Pulmonary artery endothelial cell (primary cell): ENCODE results near the gene TTLL6. TPM values are rescaled to one million over a fixed set of nuclear protein-coding genes. Genes with fewer than 3 reads are reported as not detected.
"Not testable (repeated sequence)": the region's sequence is repeated elsewhere in the genome, so short reads cannot be mapped to it uniquely, and the experiment has no call there.

Source experiments
- DNase-seq: peaks from one replicate; pipeline ENCODE4 v3.0.0-alpha.2; 2011; ENCODE audit warnings: low read depth, low spot score
- total RNA-seq: library from RNA; depleted of rRNA; stranded (reverse); fragments of >200 nt; gene quantifications from 2 replicates; pipeline ENCODE4 v1.2.3, GENCODE V29; 2014

The TTLL6 gene
- total RNA-seq, 1 donor from 2014 or later, result not detected

DNA sequence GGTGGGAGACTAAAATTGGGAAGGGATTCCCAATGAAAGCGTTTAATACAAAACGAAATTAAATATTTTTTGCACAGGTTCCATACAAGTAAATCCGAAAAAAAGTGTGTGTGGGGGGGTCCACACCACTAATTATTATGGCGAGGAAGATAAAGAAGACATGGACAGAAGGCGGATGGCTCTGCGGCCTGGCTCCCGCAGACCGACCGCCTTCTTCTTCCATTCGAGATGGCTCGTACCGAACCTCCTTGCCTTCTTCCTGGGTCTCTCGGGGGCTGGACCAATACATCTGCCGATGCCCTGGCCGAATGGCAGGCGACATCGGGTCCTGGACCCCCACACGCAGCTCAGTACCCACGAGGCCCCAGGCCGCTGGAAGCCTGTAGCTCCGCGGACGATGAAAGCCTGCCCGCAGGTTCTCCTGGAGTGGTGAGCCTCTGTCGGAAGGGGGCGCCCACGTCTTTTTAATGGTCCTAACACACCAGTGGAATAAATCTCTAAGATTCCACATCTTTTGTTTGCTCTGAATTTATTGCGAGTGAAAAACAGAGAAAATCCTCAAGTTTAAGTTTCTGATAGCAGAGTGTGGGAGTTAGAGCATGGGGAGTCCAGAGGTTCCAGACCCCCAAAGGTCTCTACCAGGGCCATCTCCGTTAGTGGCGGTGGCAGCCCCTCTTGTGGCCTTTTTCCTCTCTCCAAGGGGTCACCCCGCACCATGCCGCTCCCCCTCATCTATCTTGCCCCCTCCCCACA, 92.6 kb downstream of the TTLL6 start:
- peak; percentile 27 for DNase-seq

DNA sequence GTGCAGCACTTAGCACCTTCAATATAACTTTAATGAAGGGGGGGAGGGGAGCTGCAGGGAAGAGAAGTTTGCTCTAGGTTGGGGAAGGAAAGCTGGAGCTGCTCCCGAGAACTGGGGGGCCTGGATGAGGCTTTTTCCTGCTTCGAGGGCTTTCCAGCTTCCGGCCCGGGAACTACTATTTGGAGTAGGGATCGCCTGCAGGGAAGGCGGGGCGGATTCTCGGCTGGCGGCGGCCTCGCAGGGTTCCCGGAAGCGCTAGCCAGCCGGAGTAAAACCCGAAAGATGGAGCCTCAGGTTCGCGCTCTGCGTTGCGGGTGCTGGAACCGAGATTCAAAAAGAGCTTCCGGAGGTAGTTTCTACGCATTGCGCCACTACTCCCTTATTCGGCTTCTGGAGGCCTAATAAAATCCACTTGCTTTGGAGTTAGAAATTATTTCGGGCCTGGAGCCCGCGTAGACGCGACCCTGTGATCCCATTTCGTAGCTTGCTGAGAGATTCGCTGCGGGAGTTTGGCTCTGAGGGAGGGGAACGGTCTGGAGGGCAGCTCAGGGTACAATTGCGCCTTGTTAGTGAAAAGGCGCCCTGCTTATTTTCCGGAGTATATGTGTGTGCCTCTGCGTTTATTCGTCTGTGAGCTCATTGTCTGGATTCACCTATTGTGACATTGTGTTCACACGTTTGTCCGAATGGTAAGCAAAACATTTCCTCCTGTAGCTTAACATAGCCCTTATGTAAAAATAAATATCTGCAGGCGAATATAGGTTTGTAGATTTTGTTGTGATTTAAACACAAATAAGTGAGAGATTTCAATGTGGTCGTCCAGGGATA, 93.4 kb downstream of the TTLL6 start:
- no peak for DNase-seq

DNA sequence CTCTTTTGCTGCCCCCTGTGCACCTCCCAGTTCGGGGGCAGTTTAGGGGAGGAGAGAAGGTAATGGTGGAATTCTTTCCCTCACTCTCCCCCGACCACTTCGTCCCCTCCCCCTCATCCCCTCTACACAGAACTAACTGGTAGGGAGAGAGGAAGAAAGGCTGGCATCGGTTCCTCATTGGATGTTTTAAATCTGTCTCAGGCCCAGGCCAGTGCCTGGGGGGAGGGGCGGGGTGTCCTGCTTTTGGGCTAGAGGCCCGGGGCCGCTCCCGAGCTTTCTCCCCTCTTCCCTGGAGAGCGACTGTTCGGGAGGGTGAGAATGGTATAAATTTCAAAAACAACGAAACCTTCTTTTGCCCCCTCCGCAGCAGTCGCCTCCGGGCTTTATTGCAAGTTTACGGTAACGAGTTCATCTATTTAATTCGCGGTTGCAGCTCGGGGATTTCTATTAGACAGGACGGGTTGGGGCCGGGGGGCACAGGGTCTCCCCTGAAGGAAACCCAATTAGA, 94.1 kb downstream of the TTLL6 start, which contains the start of gene PRAC2:
PRAC2 (plus strand) TSS at position 271 of the 508 bp plus-strand sequence. CDS start 1,226 bp downstream, outside the sequence.
- no peak for DNase-seq

DNA sequence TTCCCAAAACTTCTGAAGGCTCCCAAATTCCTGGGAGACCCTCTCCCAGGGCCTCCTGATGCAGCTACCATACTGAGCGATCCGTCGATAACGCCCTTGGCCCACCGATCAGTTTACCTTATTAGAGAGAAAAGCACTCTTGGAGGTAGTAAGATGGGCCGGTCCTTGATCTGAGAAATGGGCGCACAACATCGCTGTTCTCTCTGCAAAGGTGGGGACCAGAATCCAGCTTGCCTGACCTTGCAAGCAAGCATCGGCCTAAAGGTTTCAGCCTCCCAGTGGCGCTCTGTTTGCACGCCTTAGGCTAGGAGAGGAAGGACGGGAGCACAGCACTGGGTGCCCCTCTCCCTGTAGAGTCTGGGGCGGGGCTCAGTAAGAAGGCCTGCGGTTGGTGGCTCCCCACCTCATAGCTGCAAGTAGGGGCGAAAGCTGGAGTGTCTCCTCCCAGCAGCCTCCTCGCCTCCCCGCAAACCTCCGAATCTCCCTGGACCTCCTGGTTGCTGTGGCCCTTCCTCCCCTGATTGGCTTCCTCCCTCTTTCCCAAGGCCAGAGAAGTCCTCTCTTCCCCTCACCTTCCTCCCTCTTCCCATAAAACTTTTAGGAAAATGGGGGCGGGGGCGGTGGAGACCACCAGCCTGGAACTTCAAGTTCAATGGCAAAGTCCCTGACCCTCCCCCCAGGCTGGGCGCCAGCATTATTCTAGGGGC, 94.7 kb downstream of the TTLL6 start, which contains the start of gene PRAC1:
PRAC1 (minus strand) TSS at position 318 of the 707 bp plus-strand sequence; CDS start at position 192, 126 bp downstream.
- no peak for DNase-seq

DNA sequence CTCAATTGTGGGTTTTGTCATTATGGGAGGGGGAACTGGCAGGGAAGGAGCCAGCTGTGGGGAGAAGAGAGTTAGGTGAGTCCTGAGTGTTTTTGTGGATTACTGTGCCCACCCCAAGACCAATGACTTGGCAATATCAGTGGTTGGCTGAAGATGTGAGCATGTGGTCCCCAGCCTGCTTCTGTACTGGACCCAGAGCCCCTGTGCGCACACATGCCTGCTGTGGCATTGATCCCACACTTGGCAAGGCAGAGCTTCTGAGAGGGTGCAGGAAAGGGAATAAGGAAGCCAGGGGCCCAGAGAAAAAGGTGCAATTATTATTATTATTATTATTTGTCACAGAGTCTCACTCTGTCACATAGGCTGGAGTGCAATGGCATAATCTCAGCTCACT, 96.0 kb downstream of the TTLL6 start:
- no peak for DNase-seq

DNA sequence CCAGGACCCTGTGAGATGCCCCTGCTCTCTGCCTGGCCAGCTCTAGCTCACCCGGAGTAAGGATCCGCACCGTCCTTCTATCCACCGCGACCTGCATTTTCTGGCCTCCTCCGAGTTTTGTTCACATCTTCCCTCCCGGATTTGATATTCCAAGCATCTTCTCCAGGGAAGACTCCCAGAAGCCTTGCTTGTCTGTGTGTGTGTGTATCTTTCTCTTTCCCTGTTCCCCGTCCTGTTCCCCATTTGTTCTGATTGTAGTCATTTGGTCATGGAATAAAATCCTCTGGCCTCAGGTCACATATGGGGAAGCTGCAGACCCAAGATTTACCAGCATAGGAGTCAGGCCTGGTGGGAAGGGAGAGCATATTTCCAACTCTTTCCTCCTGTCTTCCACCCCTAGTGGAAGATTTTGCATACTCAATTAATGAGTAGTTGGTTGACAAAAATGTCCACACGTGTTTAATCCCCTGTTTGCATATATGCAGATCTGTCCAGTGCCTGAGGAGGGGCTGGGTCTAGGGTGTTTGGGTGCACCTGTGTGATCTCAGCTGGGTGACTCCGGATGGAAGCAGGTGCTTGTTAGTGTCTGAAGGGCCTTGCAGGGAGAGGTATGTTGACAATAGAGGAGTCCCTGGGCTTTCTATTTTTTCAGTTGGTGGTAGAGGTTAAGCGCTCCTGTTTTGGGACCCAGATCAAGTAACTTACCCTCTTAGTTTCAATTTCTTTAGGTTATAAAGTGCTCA, 96.6 kb downstream of the TTLL6 start:
- no peak for DNase-seq

DNA sequence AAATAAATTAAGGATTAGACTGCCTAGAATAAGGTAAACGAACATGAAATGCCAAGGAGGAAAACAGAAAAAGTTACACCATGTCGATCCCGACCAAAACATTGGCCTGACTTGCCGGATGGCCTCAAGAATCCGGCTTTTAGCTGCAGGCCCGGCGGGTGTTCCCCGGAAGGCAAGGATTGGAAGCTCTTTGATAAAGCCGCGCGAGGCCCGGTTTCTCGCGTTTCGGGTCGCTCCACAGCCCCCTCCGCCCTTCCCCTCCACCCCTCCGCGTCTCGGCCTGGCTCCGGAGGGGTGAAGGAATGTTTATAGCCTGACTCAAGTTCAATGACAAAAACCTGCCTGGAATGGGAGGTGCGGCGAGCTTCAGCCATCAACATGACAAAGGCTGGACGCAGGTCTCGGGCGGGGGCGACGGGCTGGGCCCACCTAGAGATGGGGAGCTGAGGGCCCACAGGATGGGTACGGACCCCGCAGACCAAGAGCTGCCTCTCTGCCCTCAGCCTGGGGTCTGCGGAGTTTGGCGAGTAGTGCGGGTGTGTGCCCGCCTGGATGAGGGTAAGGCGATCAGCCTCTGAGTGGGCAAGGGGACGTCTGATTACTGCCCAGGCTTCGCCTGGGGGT, 97.3 kb downstream of the TTLL6 start:
- no peak for DNase-seq

DNA sequence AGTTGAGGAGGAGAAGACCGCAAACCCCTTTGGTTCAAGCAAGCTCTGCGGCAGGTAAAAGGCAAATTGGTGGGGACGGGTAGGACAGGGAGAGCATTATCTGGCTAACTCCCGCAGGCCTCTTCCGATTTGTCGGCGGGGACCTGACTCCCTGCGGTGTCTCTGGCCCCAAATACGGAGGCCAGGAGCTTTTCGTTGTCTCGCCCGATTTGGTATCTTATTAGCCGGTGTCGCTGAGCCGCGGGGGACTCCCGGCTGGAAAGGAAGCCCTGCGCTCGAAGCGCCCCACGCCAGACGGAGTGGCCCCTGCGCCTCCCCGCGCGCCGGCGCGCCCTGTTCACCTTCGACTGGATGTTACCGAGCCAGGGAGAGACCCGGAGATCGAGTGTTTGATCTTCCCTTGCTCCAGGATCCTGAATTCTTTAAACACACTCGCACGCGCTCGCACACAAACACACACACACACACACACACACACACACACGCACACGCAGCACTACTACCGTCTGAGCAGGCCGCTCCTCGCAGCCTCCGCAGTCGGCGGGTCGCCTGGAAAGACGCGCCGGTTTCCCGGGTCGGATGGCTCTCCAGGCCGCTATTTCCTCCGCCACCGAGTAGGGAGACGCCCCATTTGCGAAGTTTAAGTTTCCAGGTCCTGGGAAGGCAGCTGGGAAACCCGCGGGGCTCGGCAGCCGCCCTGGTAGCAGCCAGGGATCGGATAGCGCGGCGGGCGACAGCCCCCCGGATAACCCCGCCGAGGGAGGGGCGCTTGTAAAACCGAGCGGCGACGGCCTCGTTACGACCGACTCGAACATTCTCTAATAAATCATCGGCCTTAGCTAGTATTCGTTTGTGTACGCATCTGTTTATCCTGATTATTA, 98.0 kb downstream of the TTLL6 start:
- DNase-seq, result no peak

DNA sequence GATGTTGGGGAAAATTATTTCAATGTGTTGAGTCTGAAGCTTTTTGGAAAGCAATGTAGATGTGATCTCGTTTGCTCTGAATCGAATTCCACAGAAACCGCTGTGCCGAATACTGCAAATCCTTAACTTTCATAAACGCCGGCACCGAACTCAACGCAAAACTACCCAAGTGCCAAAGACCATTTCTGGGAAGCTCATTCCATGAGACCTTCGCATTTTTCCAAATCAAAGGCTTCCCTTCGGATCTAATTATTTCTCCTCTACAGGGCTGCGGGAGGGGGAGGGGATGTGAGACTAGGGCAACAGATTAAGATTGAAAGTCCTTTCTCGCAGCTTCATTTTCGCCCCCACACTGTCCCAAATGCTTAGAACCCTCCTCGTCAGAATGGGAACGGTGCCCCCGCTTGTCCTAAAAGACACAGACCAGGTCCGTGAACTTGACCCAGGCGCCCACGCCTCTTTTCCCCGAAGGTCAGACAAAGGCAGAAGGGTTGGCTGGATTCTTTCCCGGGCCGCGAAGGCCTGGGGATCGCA, 98.7 kb downstream of the TTLL6 start:
- no peak for DNase-seq

DNA sequence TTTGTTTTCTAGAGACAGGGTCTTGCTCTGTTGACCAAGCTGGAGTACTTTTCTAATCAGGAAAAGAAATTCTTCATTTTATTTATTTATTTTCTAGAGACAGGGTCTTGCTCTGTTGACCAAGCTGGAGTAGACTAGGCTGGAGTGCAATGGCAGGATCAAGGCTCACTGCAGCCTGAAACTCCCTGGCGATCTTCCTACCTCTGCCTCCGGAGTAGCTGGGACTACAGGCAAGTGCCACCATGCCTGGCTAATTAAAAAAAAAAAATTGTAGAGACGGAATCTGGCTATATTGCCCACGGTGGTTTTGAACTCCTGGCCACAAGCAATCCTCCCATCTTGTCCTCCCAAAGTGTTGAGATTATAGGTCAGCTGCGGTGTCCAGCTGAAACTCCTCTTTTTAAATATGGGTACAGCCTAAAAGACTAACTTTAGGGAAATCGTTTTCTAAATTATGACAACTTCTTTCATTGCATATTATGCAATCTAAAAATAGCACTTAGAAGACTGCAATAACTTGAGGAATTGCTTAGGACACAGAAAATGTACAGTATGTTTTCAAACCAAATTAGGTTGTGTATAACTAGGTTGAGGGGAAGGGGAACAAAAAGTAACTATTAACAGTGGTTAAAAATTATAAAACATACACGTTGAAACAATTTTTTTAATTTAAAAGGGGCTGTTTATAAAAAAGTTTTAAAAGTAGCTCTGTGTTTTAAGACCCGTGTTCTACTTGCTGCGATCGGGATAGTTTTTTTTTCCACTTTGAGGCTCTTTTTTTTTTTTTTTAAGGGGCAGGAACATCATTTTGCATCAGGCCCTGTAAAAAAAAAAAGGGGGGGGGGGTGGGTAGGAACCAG, 99.4 kb downstream of the TTLL6 start:
- DNase-seq, result no peak

DNA sequence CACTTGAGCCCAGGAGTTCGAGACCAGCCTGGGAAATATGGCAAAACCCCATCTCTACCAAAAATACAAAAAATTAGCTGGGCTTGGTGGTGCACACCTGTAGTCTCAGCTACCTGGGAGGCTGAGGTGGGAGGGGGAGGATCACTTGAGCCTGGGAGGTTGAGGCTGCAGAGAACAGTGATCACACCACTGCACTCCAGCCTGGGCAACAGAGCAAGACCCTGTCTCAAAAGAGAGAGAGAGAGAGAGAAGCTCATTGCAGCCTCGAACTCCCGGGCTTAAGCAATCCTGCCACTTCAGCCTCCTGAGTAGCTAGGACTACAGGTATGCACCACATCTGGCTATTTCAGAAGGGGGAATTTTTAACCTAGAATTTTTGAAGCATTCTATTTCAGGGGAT, 100.5 kb downstream of the TTLL6 start:
- not testable (repeated sequence) for DNase-seq

DNA sequence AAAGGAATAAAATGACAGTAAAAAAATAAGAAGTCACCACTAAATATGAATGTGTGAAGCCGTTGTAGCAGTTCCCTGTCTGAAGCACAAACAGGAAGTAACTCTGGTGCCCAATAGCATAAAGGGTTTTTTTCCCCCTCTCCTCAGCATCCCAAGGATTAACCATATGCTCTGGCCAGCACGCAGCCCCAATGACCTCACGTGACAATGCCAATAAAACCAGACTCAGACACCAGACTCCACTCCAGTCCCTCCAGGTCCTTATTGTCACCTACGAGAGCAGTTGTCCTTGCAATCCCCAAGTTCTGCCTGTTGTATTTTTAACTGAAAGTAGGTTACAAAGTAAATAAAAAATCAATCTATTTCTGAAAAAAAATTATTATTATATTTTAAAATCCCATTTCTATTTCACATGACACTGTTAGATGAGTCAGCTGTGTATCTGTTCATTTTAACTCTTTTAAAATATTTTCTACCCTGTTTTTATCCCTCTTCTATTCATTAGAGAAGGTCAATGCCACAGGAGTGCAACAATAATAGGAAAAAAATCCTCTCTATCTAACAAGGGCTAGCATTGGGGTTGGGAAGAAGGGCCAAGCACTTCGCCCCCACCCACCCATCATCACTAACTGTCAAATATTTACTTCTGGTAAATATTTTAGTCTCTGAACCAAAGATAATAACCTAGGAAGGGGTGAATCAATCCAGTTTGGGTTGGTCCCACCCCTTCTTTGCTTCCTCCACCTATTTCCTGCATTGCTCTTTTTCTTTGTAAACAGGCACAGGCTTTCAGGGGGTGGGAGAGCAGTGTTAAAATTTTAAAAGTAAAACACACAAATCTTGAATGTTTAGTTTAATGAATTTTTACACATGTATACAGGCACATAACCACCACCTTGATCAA, 101.3 kb downstream of the TTLL6 start:
- no peak for DNase-seq

Other genes starting within 250 kb of the TTLL6 start
- gene HOXB4, start 238.9 kb downstream of the TTLL6 start, total RNA-seq, result 3.0 and 5.1 TPM in 2 replicates
- gene HOXB3, start 227.0 kb downstream of the TTLL6 start, total RNA-seq, result 6.9 and 7.5 TPM in 2 replicates
- gene HOXB5, start 223.4 kb downstream of the TTLL6 start, total RNA-seq, result 0.07 TPM in 1 of 2 replicates, not detected in the other
- 0.11 and 0.92 TPM in 2 replicates for gene HOXB6, start 212.2 kb downstream of the TTLL6 start, total RNA-seq
- 0.11 and 0.59 TPM in 2 replicates for gene HOXB7, start 206.2 kb downstream of the TTLL6 start, total RNA-seq
- gene HOXB8, start 201.9 kb downstream of the TTLL6 start, total RNA-seq, result not detected in 2 replicates
- gene HOXB9, start 190.9 kb downstream of the TTLL6 start, total RNA-seq, result not detected in 2 replicates
- not detected in 2 replicates for gene PRAC1, start 94.7 kb downstream of the TTLL6 start, total RNA-seq
- gene PRAC2, start 94.0 kb downstream of the TTLL6 start, total RNA-seq, result not detected in 2 replicates
- not detected in 2 replicates for gene HOXB13, start 88.5 kb downstream of the TTLL6 start, total RNA-seq
- 30.4 and 58.9 TPM in 2 replicates for gene CALCOCO2, start 13.8 kb upstream of the TTLL6 start, total RNA-seq
- gene ATP5MC1, start 75.6 kb upstream of the TTLL6 start, total RNA-seq, result 43.6 and 46.1 TPM in 2 replicates
- gene UBE2Z, start 91.2 kb upstream of the TTLL6 start, total RNA-seq, result 61.5 and 70.7 TPM in 2 replicates
- 140 and 169 TPM in 2 replicates for gene SNF8, start 127.6 kb upstream of the TTLL6 start, total RNA-seq
- not detected in 2 replicates for gene GIP, start 151.4 kb upstream of the TTLL6 start, total RNA-seq
- 0.21 and 0.40 TPM in 2 replicates for gene IGF2BP1, start 180.2 kb upstream of the TTLL6 start, total RNA-seq